Measurements from ENCODE around the gene ERC2.

Gene ERC2

DNA sequence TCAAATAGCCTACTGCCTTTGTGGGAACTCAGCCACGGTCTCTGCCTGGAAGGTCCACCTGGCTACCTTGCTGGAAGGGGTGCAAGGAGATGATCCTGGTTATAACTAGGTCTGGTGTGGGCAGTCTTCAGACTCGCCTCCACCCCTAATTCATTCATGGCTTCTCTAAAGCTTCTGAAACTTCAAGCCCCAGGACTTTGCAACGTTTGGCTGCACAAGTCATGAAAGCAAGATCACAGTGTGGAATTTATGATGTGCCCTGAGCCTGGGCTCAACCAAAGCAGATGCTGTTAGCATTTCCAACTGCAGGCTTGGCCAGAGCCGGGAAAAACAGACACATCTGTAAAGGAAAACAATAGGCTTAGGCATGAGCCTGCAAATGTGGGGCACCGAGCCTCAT is 780.7 kb downstream of the ERC2 start:
- ATAC-seq (ENCODE audit: low read depth) (no peak), DNase-seq (ENCODE audit: low spot score) (no peak)
- Histone ChIP-seq H3K4me3 (ENCODE audit: severe bottlenecking) (no peak overlapping the region), H3K27me3 (ENCODE audit: insufficient read depth, poor library complexity, severe bottlenecking) (no peaks in the 10 kb centered on the region), H3K9me3 (ENCODE audit: severe bottlenecking) (no peaks in the 10 kb centered on the region), H3K4me1 (ENCODE audit: insufficient read depth, poor library complexity, severe bottlenecking) (no peaks in the 10 kb centered on the region), H3K27ac (ENCODE audit: poor library complexity, severe bottlenecking) (no peak overlapping the region), H3K36me3 (ENCODE audit: low read depth) (no peaks in the 10 kb centered on the region)
- TF ChIP-seq, protein P1, sequence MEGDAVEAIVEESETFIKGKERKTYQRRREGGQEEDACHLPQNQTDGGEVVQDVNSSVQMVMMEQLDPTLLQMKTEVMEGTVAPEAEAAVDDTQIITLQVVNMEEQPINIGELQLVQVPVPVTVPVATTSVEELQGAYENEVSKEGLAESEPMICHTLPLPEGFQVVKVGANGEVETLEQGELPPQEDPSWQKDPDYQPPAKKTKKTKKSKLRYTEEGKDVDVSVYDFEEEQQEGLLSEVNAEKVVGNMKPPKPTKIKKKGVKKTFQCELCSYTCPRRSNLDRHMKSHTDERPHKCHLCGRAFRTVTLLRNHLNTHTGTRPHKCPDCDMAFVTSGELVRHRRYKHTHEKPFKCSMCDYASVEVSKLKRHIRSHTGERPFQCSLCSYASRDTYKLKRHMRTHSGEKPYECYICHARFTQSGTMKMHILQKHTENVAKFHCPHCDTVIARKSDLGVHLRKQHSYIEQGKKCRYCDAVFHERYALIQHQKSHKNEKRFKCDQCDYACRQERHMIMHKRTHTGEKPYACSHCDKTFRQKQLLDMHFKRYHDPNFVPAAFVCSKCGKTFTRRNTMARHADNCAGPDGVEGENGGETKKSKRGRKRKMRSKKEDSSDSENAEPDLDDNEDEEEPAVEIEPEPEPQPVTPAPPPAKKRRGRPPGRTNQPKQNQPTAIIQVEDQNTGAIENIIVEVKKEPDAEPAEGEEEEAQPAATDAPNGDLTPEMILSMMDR (IDR thresholded peaks at IDR 0.05; ENCODE audit: poor library complexity, severe bottlenecking): no peak

DNA sequence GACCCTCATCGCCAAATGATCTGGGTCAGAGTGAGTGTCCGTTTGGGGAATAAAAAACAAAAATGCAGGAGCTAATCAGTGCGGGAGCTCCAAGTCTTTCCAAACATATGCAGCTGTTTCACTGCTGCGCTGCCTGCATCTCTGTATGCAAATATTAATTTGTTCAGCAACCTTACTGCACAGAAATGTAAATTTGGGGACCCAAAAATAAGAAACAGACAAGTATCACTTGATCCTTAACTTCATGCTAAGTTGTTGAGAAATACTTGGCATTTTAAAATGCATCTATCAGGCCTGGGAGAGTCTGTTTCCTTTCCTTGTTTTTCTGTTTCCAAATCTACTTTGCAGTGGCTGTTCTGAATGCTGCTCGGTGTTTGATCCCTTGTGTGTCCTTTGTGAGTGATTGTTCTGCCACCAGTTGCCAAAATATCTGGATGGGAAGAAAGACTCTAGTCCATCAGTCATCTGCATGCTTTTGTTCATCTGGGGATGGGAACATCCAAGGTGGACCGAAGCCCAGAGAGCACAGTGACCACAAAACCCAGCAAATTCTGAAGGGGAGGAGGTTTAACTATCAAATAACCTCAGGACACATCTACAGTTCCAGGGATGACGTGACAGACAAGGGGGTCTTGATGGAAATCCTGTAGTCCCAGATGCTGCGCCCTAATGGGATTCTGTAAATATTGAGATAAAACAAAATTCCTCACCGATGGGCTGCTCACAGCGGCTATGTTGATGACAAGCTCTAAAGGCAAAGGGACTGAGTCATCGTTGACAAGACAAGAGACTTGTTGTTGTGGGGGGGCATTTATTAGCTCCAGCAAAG is 781.6 kb downstream of the ERC2 start:
- Histone ChIP-seq H3K9me3 (ENCODE audit: severe bottlenecking) (no peaks in the 10 kb centered on the region), H3K27ac (ENCODE audit: poor library complexity, severe bottlenecking) (no peak overlapping the region), H3K36me3 (ENCODE audit: low read depth) (no peaks in the 10 kb centered on the region), H3K27me3 (ENCODE audit: insufficient read depth, poor library complexity, severe bottlenecking) (no peaks in the 10 kb centered on the region), H3K4me3 (ENCODE audit: severe bottlenecking) (no peak overlapping the region), H3K4me1 (ENCODE audit: insufficient read depth, poor library complexity, severe bottlenecking) (no peaks in the 10 kb centered on the region)
- DNase-seq (ENCODE audit: low spot score): no peak
- TF ChIP-seq, protein P1 (IDR thresholded peaks at IDR 0.05; ENCODE audit: poor library complexity, severe bottlenecking): no peak
- no peak for ATAC-seq (ENCODE audit: low read depth)

DNA sequence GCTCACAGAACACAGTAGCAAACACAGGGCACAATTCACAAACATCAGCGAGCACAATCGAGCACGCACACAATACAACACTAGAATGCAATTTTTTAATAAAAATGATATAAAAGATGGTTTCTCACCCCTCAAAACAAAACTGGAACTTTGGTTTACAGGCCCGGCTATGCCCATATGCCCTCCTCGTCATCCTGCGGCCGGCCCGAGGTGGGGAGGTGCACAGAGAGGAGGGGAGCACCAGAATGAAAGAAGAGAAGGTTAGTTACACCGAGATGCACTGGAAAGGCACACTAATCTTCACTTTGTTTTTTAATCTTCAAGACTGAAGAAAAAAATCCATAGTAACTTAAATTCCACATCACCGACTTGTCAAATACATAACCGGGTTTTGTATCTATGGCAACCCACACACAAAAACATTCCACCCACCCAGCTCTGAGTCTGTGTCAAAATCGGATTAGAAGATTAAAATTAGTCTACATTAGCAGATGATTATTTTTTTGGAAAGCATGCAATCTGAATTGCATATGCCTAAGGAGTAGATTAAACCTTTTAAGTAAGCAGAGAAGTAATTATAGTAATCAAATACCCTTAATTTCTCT is 784.5 kb downstream of the ERC2 start:
- Histone ChIP-seq H3K4me1 (ENCODE audit: insufficient read depth, poor library complexity, severe bottlenecking) (no peaks in the 10 kb centered on the region), H3K36me3 (ENCODE audit: low read depth) (no peaks in the 10 kb centered on the region), H3K27me3 (ENCODE audit: insufficient read depth, poor library complexity, severe bottlenecking) (no peaks in the 10 kb centered on the region), H3K4me3 (ENCODE audit: severe bottlenecking) (no peak overlapping the region), H3K27ac (ENCODE audit: poor library complexity, severe bottlenecking) (no peak overlapping the region), H3K9me3 (ENCODE audit: severe bottlenecking) (no peaks in the 10 kb centered on the region)
- TF ChIP-seq, protein P1 (IDR thresholded peaks at IDR 0.05; ENCODE audit: poor library complexity, severe bottlenecking): no peak
- no peak for DNase-seq (ENCODE audit: low spot score)
- no peak for ATAC-seq (ENCODE audit: low read depth)

DNA sequence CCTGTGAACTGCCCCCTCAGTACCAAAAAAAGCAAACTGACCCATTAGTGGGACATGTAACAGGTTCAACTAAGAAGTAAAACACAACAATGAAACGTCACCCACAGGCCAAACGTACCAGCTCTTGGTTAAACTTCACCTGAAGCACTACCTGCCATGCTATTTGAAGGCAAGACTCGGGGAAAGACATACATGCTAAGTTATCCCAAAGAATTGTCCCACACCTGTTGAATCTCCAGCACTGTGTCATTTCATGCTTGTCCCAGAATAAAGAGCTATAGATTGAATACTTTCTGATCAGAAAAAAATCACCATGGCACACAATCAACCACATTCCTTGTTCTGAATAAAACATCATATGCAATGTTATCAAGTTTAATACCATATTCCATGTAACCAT is 785.8 kb downstream of the ERC2 start:
- H3K4me3 ChIP-seq (ENCODE audit: severe bottlenecking): no peak overlapping the region
- DNase-seq (ENCODE audit: low spot score) (no peak), ATAC-seq (ENCODE audit: low read depth) (no peak)
- TF ChIP-seq, protein P1 (IDR thresholded peaks at IDR 0.05; ENCODE audit: poor library complexity, severe bottlenecking): no peak
- no peak overlapping the region for H3K27ac ChIP-seq (ENCODE audit: poor library complexity, severe bottlenecking)
- no peaks in the 10 kb centered on the region for H3K36me3 ChIP-seq (ENCODE audit: low read depth)
- H3K27me3 ChIP-seq (ENCODE audit: insufficient read depth, poor library complexity, severe bottlenecking): no peaks in the 10 kb centered on the region
- no peaks in the 10 kb centered on the region for H3K4me1 ChIP-seq (ENCODE audit: insufficient read depth, poor library complexity, severe bottlenecking)
- no peaks in the 10 kb centered on the region for H3K9me3 ChIP-seq (ENCODE audit: severe bottlenecking)

Data from RWPE2 (cell line).